Measurements from ENCODE around the gene NAAA.
A peak's percentile ranks its signal among the peaks of the same experiment; 100 is the strongest.
"Not testable (repeated sequence)": the region's sequence is repeated elsewhere in the genome, so short reads cannot be mapped to it uniquely, and the experiment has no call there.

The NAAA gene

GRCh38 chr4:75940692-75941253 is at the start of gene NAAA:
TSS of gene NAAA (minus strand) at chr4:75941013. CDS start at chr4:75940949, 64 bp downstream.
- FAIRE-seq (peak; percentile 70), DNase-seq (ENCODE audit: insufficient read length, low spot score) (peak; percentile 36)

GRCh38 chr4:75989846-75990528 is 49.2 kb upstream of the NAAA start:
- DNase-seq (ENCODE audit: insufficient read length, low spot score) (no peak), FAIRE-seq (peak; percentile 37)

GRCh38 chr4:75985116-75985515 is 44.3 kb upstream of the NAAA start:
- FAIRE-seq (no peak), DNase-seq (ENCODE audit: insufficient read length, low spot score) (no peak)

- no peak for DNase-seq (ENCODE audit: insufficient read length, low spot score)
- no peak for FAIRE-seq
These were observed 39.8 kb upstream of the NAAA start for GRCh38 chr4:75980576-75980975.

- DNase-seq (ENCODE audit: insufficient read length, low spot score) (no peak), FAIRE-seq (no peak)
These were observed 35.4 kb upstream of the NAAA start for GRCh38 chr4:75976177-75976576.

- no peak for FAIRE-seq
- DNase-seq (ENCODE audit: insufficient read length, low spot score) = no peak
These were observed 33.0 kb upstream of the NAAA start for GRCh38 chr4:75973766-75974165.

- DNase-seq (ENCODE audit: insufficient read length, low spot score) (no peak), FAIRE-seq (no peak)
These were observed 27.3 kb upstream of the NAAA start for GRCh38 chr4:75968084-75968483.

GRCh38 chr4:75963558-75963957 is 22.7 kb upstream of the NAAA start:
- no peak for DNase-seq (ENCODE audit: insufficient read length, low spot score)
- no peak for FAIRE-seq

- FAIRE-seq; DNase-seq (ENCODE audit: insufficient read length, low spot score): not testable (repeated sequence)
These were observed 21.3 kb upstream of the NAAA start for GRCh38 chr4:75962072-75962471.

- DNase-seq (ENCODE audit: insufficient read length, low spot score); FAIRE-seq: not testable (repeated sequence)
These were observed 17.7 kb upstream of the NAAA start for GRCh38 chr4:75958546-75958945.

GRCh38 chr4:75954811-75955210 is 14.0 kb upstream of the NAAA start:
- DNase-seq (ENCODE audit: insufficient read length, low spot score); FAIRE-seq: not testable (repeated sequence)

- FAIRE-seq (no peak), DNase-seq (ENCODE audit: insufficient read length, low spot score) (no peak)
These were observed 12.7 kb upstream of the NAAA start for GRCh38 chr4:75953509-75953908.

- FAIRE-seq (peak; percentile 64), DNase-seq (ENCODE audit: insufficient read length, low spot score) (no peak)
These were observed 9.5 kb upstream of the NAAA start for GRCh38 chr4:75950213-75950815.

- DNase-seq (ENCODE audit: insufficient read length, low spot score) = no peak
- peak; percentile 78 for FAIRE-seq
These were observed 8.1 kb upstream of the NAAA start for GRCh38 chr4:75948822-75949444.

GRCh38 chr4:75939890-75940691 is 722 bp downstream of the NAAA start:
- FAIRE-seq (peak; percentile 88), DNase-seq (ENCODE audit: insufficient read length, low spot score) (peak; percentile 70)

GRCh38 chr4:75935628-75936027 is 5.2 kb downstream of the NAAA start:
- no peak for FAIRE-seq
- no peak for DNase-seq (ENCODE audit: insufficient read length, low spot score)

GRCh38 chr4:75930152-75930551 is 10.7 kb downstream of the NAAA start:
- DNase-seq (ENCODE audit: insufficient read length, low spot score) = no peak

GRCh38 chr4:75924916-75925315 is 15.9 kb downstream of the NAAA start:
- DNase-seq (ENCODE audit: insufficient read length, low spot score); FAIRE-seq: not testable (repeated sequence)

More at GRCh38 chr4:75930152-75930551, 10.7 kb downstream of the NAAA start:
- FAIRE-seq = no peak

GRCh38 chr4:75924309-75924827 is 16.4 kb downstream of the NAAA start:
- FAIRE-seq = no peak
- no peak for DNase-seq (ENCODE audit: insufficient read length, low spot score)

GRCh38 chr4:75922588-75922987 is 18.2 kb downstream of the NAAA start:
- DNase-seq (ENCODE audit: insufficient read length, low spot score) (no peak), FAIRE-seq (no peak)

All from GM19239 (cell line).